IMR-90 (cell line): Measurements from ENCODE around the gene KCTD8. TPM values are rescaled to one million over a fixed set of nuclear protein-coding genes. Genes with fewer than 3 reads are reported as not detected.

ENCODE experiments used
- ATAC-seq: fragments of 200-7000 bp; cut with Tn5 transposase; 2 replicates; pipeline ENCODE4 v1.9.1; 2020; ENCODE audit warnings: low read depth, mild to moderate bottlenecking, moderate library complexity
- BruUV-seq: library from RNA; stranded (reverse); fragments of 400-500 nt; replicated peaks from 2 replicates; lab custom pipeline; 2021; lab: Mats Ljungman, UMichigan
- CTCF ChIA-PET: fragments of 300-600 bp; formaldehyde crosslinking; extraction: SDS; loops from one replicate; lab custom pipeline; 2021; ENCODE audit warnings: antibody characterized with exemption; lab: Yijun Ruan, JAX
- POLR2A ChIA-PET: fragments of 300-600 bp; sonication (Branson Sonifier 250); formaldehyde crosslinking; loops from one replicate; lab custom pipeline; 2022; ENCODE audit warnings: antibody characterized with exemption; ENCODE audit not compliant: unreplicated experiment; lab: Charles Lee
- DNase-seq: peaks from one replicate; pipeline ENCODE4 v3.0.0; 2013
- H2AFZ ChIP-seq: replicated peaks from 2 replicates; pipeline ENCODE3; 2013; ENCODE audit warnings: low read length, mild to moderate bottlenecking; ENCODE audit not compliant: poor library complexity
- H2AK5ac ChIP-seq: 2 replicates; pipeline ENCODE4 v1.6.1; 2013; ENCODE audit warnings: low read depth, low read length, inconsistent platforms
- H2AK9ac ChIP-seq: replicated peaks from 2 replicates; pipeline ENCODE3; 2013; ENCODE audit warnings: mild to moderate bottlenecking, low read depth, low read length, moderate library complexity; ENCODE audit not compliant: poor library complexity
- H2BK120ac ChIP-seq: 2 replicates; pipeline ENCODE4 v1.6.1; 2013; ENCODE audit warnings: low read depth, low read length, inconsistent platforms
- H2BK15ac ChIP-seq: 3 replicates; pipeline ENCODE4 v1.6.1; 2013; ENCODE audit warnings: low read depth, low read length, inconsistent platforms
- H2BK20ac ChIP-seq: 2 replicates; pipeline ENCODE4 v1.6.1; 2013; ENCODE audit warnings: low read depth, mild to moderate bottlenecking, inconsistent platforms, low read length, moderate library complexity
- H2BK5ac ChIP-seq: 2 replicates; pipeline ENCODE4 v1.6.1; 2013; ENCODE audit warnings: mild to moderate bottlenecking, low read depth, low read length, inconsistent platforms; ENCODE audit not compliant: poor library complexity, severe bottlenecking
- H3K14ac ChIP-seq: replicated peaks from 2 replicates; pipeline ENCODE4 v1.6.1; 2013; ENCODE audit warnings: low read depth, low read length, inconsistent platforms
- H3K18ac ChIP-seq: 2 replicates; pipeline ENCODE4 v1.6.1; 2013; ENCODE audit warnings: low read depth, low read length, control low read depth
- H3K23ac ChIP-seq: 2 replicates; pipeline ENCODE4 v1.6.1; 2013; ENCODE audit warnings: low read depth, low read length, inconsistent platforms
- H3K27ac ChIP-seq: 2 replicates; pipeline ENCODE4 v1.5.1; 2013; ENCODE audit warnings: mild to moderate bottlenecking, control low read depth, low read length; ENCODE audit not compliant: insufficient read depth
- H3K27me3 ChIP-seq: 2 replicates; pipeline ENCODE4 v1.6.1; 2013; ENCODE audit warnings: low read length; ENCODE audit not compliant: control insufficient read depth, insufficient read depth
- H3K36me3 ChIP-seq: 2 replicates; pipeline ENCODE4 v1.6.1; 2013; ENCODE audit warnings: low read length, mixed read lengths; ENCODE audit not compliant: control insufficient read depth, insufficient read depth
- H3K4ac ChIP-seq: 2 replicates; pipeline ENCODE4 v1.6.1; 2013; ENCODE audit warnings: low read depth, low read length, inconsistent platforms
- H3K4me1 ChIP-seq: 2 replicates; pipeline ENCODE4 v1.6.1; 2013; ENCODE audit warnings: low read length, mixed read lengths; ENCODE audit not compliant: control insufficient read depth, insufficient read depth
- H3K4me2 ChIP-seq: 2 replicates; pipeline ENCODE4 v1.6.1; 2013; ENCODE audit warnings: low read depth, mild to moderate bottlenecking, control low read depth, low read length, moderate library complexity
- H3K4me3 ChIP-seq: 2 replicates; pipeline ENCODE4 v1.5.1; 2013; ENCODE audit warnings: low read depth, mild to moderate bottlenecking, control low read depth, low read length, moderate library complexity; ENCODE audit not compliant: insufficient read depth
- H3K56ac ChIP-seq: 2 replicates; pipeline ENCODE4 v1.6.1; 2013; ENCODE audit warnings: low read length, inconsistent platforms; ENCODE audit not compliant: insufficient read depth; ENCODE audit errors: extremely low read depth
- H3K79me1 ChIP-seq, 2 experiments: 2 replicates each; pipeline ENCODE4 v1.6.1; 2013; ENCODE audit warnings: low read length in 2 of 2, inconsistent platforms in 1 of 2, low read depth in 1 of 2
- H3K9ac ChIP-seq: 2 replicates; pipeline ENCODE4 v1.6.1; 2013; ENCODE audit warnings: low read depth, low read length, control low read depth
- H3K9me1 ChIP-seq: 2 replicates; pipeline ENCODE4 v1.6.1; 2013; ENCODE audit warnings: low read length, inconsistent platforms; ENCODE audit not compliant: insufficient read depth
- H3K9me3 ChIP-seq: 2 replicates; pipeline ENCODE4 v1.6.1; 2013; ENCODE audit warnings: low read length; ENCODE audit not compliant: control insufficient read depth, insufficient read depth
- H4K20me1 ChIP-seq: 2 replicates; pipeline ENCODE4 v1.6.1; 2013; ENCODE audit warnings: low read length, inconsistent platforms; ENCODE audit not compliant: insufficient read depth
- H4K5ac ChIP-seq: 2 replicates; pipeline ENCODE4 v1.6.1; 2013; ENCODE audit warnings: mild to moderate bottlenecking, low read depth, low read length, control low read depth
- H4K8ac ChIP-seq, 2 experiments: 2 replicates each; pipeline ENCODE4 v1.6.1; 2013; ENCODE audit warnings: low read depth in 2 of 2, low read length in 2 of 2, control low read depth in 1 of 2, inconsistent platforms in 1 of 2
- H4K91ac ChIP-seq: 2 replicates; pipeline ENCODE4 v1.6.1; 2013; ENCODE audit warnings: low read depth, low read length, inconsistent platforms; ENCODE audit not compliant: insufficient read depth
- BHLHE40 ChIP-seq: fragments of 150-350 bp; IDR thresholded peaks from 2 replicates; pipeline ENCODE4 v1.6.1; 2016; ENCODE audit warnings: mild to moderate bottlenecking, low read depth, low read length
- CEBPB ChIP-seq: IDR thresholded peaks from 2 replicates; pipeline ENCODE4 v1.6.1; 2012; ENCODE audit warnings: low read depth, low read length, improper control_type of control experiment
- CHD1 ChIP-seq: IDR thresholded peaks from 2 replicates; pipeline ENCODE4 v1.6.1; 2012; ENCODE audit warnings: low read depth, low read length, improper control_type of control experiment
- ELK1 ChIP-seq: fragments of 150-350 bp; IDR thresholded peaks from 2 replicates; pipeline ENCODE4 v1.6.1; 2016; ENCODE audit warnings: low read depth, mild to moderate bottlenecking, low read length, moderate library complexity, borderline replicate concordance
- FOS ChIP-seq: fragments of 150-350 bp; IDR thresholded peaks from 2 replicates; pipeline ENCODE4 v1.6.1; 2016; ENCODE audit warnings: low read depth, low read length
- MAZ ChIP-seq: IDR thresholded peaks from 2 replicates; pipeline ENCODE4 v1.6.1; 2012; ENCODE audit warnings: low read depth, mild to moderate bottlenecking, low read length, improper control_type of control experiment, moderate library complexity, borderline replicate concordance
- MXI1 ChIP-seq: IDR thresholded peaks from 2 replicates; pipeline ENCODE4 v1.6.1; 2012; ENCODE audit warnings: low read depth, mild to moderate bottlenecking, low read length, moderate library complexity, borderline replicate concordance
- POLR2A ChIP-seq: IDR thresholded peaks from 2 replicates; pipeline ENCODE4 v1.6.1; 2012; ENCODE audit warnings: mild to moderate bottlenecking, low read depth, low read length
- RAD21 ChIP-seq: IDR thresholded peaks from 2 replicates; pipeline ENCODE4 v1.6.1; 2012; ENCODE audit warnings: low read length, improper control_type of control experiment
- RCOR1 ChIP-seq: IDR thresholded peaks from 2 replicates; pipeline ENCODE4 v1.6.1; 2012; ENCODE audit warnings: mild to moderate bottlenecking, low read length, improper control_type of control experiment; ENCODE audit not compliant: insufficient replicate concordance
- RFX5 ChIP-seq: IDR thresholded peaks from 2 replicates; pipeline ENCODE4 v1.8.0; 2012; ENCODE audit warnings: low read depth, mild to moderate bottlenecking, low read length, moderate library complexity
- SMC3 ChIP-seq: fragments of 150-350 bp; IDR thresholded peaks from 2 replicates; pipeline ENCODE4 v1.6.1; 2016; ENCODE audit warnings: low read depth, mild to moderate bottlenecking, antibody characterized with exemption, low read length, moderate library complexity
- USF2 ChIP-seq: fragments of 150-350 bp; IDR thresholded peaks from 2 replicates; pipeline ENCODE4 v1.6.1; 2017; ENCODE audit warnings: mild to moderate bottlenecking, antibody characterized with exemption, low read length, low read depth
- WGBS, 2 experiments: methylation state at CpG; one replicate each; pipeline versions ENCODE4 v1.1.5 to v1.1.7; 2013; ENCODE audit warnings: missing lambda C conversion rate in 2 of 2; ENCODE audit not compliant: insufficient read length in 1 of 2; ENCODE audit errors: extremely low coverage in 2 of 2; 5-methylcytosine and 5-hydroxymethylcytosine counted together
- dilution Hi-C: fragments of 300-500 bp; cut with HindIII; formaldehyde crosslinking; loops from one replicate; pipeline ENCODE4 v1.14.3; 2018; ENCODE audit warnings: low sequenced_read_pairs; ENCODE audit not compliant: unreplicated experiment
- in situ Hi-C: fragments of 300-500 bp; cut with MboI; formaldehyde crosslinking; loops from 3 replicates; pipeline ENCODE4 v1.14.3; 2019; ENCODE audit warnings: low sequenced_read_pairs, inconsistent platforms, mixed read lengths
- intact Hi-C: fragments of 100-400 bp; cut with micrococcal nuclease; formaldehyde crosslinking; loops from 2 replicates; pipeline ENCODE4 v1.10.0; 2022
- polyA plus RNA-seq, 3 experiments: library from polyadenylated mRNA; depleted of rRNA; stranded (reverse); fragments of >200 nt; gene quantifications; 2 replicates each; pipeline ENCODE4 v1.2.3, GENCODE V29; 2012; ENCODE audit warnings: low replicate concordance in 1 of 3
- total RNA-seq: library from RNA; depleted of rRNA; stranded (reverse); fragments of >200 nt; gene quantifications from 2 replicates; pipeline ENCODE4 v1.2.3, GENCODE V29; 2012
- TF ChIP-seq, protein P1 (sequence below): conservative IDR thresholded peaks from 2 replicates; pipeline ENCODE4 v1.5.1; 2012; ENCODE audit warnings: mild to moderate bottlenecking, low read depth, low read length, improper control_type of control experiment

KCTD8 gene
- total and polyA plus RNA-seq, 2 of the 4 experiments (the other 2 are of a cell fraction) = 0.03 TPM; not detected in 1

DNA sequence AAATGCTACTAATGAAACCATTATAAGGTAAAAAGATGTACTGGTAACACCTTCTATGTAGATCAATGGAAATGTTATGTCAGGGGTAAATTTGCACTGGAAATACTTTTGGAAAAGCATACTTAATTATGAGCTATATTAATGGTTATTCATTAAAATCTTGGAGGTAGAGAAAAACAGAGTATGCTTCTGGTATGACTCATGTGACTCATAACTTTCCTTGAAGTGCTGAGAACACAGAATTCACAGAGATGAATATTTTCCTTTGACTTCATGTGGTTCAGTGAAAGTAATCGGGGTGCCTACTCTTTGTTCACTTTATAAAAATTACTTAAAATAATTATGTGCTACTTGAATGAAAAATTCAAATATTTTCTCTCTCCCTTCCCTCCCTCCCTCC, 254.2 kb downstream of the KCTD8 start:
- H3K4me1 ChIP-seq = no peaks in the 10 kb centered on the region
- H3K9me1 ChIP-seq = no peaks in the 10 kb centered on the region
- no TSS peak for BruUV-seq
- H3K27ac ChIP-seq = no peak overlapping the region
- no peak overlapping the region for H4K8ac ChIP-seq
- no peaks in the 10 kb centered on the region for H3K79me1 ChIP-seq
- TF ChIP-seq SMC3 = no peak
- TF ChIP-seq ELK1 = no peak
- no peak for TF ChIP-seq FOS
- TF ChIP-seq, protein P1, sequence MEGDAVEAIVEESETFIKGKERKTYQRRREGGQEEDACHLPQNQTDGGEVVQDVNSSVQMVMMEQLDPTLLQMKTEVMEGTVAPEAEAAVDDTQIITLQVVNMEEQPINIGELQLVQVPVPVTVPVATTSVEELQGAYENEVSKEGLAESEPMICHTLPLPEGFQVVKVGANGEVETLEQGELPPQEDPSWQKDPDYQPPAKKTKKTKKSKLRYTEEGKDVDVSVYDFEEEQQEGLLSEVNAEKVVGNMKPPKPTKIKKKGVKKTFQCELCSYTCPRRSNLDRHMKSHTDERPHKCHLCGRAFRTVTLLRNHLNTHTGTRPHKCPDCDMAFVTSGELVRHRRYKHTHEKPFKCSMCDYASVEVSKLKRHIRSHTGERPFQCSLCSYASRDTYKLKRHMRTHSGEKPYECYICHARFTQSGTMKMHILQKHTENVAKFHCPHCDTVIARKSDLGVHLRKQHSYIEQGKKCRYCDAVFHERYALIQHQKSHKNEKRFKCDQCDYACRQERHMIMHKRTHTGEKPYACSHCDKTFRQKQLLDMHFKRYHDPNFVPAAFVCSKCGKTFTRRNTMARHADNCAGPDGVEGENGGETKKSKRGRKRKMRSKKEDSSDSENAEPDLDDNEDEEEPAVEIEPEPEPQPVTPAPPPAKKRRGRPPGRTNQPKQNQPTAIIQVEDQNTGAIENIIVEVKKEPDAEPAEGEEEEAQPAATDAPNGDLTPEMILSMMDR = no peak
- TF ChIP-seq CEBPB = no peak
- no peak for TF ChIP-seq RAD21
- no peak for TF ChIP-seq MXI1
- no peak for TF ChIP-seq CHD1
- no peak for TF ChIP-seq POLR2A
- TF ChIP-seq MAZ = no peak
- TF ChIP-seq BHLHE40 = no peak
- TF ChIP-seq RCOR1 = no peak
- TF ChIP-seq USF2 = no peak
- TF ChIP-seq RFX5 = no peak
- in situ Hi-C loops (no loop called here), intact Hi-C loops (no loop called here), dilution Hi-C loops (no loop called here)
- ChIA-PET CTCF (no interaction called here), POLR2A (no interaction called here)
- H2AK5ac ChIP-seq = no peak overlapping the region
- H3K9ac ChIP-seq = no peak overlapping the region
- no peak overlapping the region for H2AK9ac ChIP-seq
- H3K56ac ChIP-seq = no peak overlapping the region
- DNase-seq (no peak), ATAC-seq (no peak)
- H2BK20ac ChIP-seq = no peak overlapping the region
- no peaks in the 10 kb centered on the region for H4K20me1 ChIP-seq
- no peak overlapping the region for H3K23ac ChIP-seq
- H4K5ac ChIP-seq = no peak overlapping the region
- no peak overlapping the region for H2BK15ac ChIP-seq
- H4K91ac ChIP-seq = no peak overlapping the region
- H3K14ac ChIP-seq = no peak overlapping the region
- H3K9me3 ChIP-seq = peaks cover 5% of the 10 kb centered on the region; the same call in 1 of the 2 replicates
- no peaks in the 10 kb centered on the region for H3K27me3 ChIP-seq
- H3K4me2 ChIP-seq = no peak overlapping the region
- no peaks in the 10 kb centered on the region for H3K36me3 ChIP-seq
- no peak overlapping the region for H2BK120ac ChIP-seq
- no peak overlapping the region for H3K4me3 ChIP-seq
- no CpG with 5 or more reads among the region's 1 CpG for WGBS, 2 experiments
- H2BK5ac ChIP-seq = no peak overlapping the region
- H3K4ac ChIP-seq = no peak overlapping the region
- no peak overlapping the region for H2AFZ ChIP-seq
- no peak overlapping the region for H3K18ac ChIP-seq
